H1 (cell line): ENCODE results near the gene RTP2. TPM values are rescaled to one million over a fixed set of nuclear protein-coding genes. Genes with fewer than 3 reads are reported as not detected.
A peak's percentile ranks its signal among the peaks of the same experiment; 100 is the strongest.

ENCODE experiments used
- CTCF ChIA-PET: fragments of 300-600 bp; sonication (Branson Sonifier 250); formaldehyde crosslinking; loops from one replicate; lab custom pipeline; 2021; ENCODE audit not compliant: partially characterized antibody; lab: Charles Lee
- POLR2A ChIA-PET: fragments of 300-600 bp; sonication (Branson Sonifier 250); formaldehyde crosslinking; loops from one replicate; lab custom pipeline; 2021; ENCODE audit warnings: inconsistent platforms; ENCODE audit not compliant: partially characterized antibody; lab: Charles Lee
- DNase-seq, 2 experiments: peaks; one replicate each; pipeline versions ENCODE4 v3.0.0 to v3.0.0-alpha.2; 2010 to 2022; ENCODE audit warnings: low spot score in 2 of 2, low read depth in 1 of 2, mixed read lengths in 1 of 2
- FAIRE-seq: peaks from 2 replicates; lab custom pipeline; 2011; peaks lifted over from hg19 to GRCh38; lab: Jason Lieb, UNC
- H2AFZ ChIP-seq: 2 replicates; pipeline ENCODE4 v1.8.1; 2012; ENCODE audit warnings: low read length, inconsistent platforms
- H2AK5ac ChIP-seq: 2 replicates; pipeline ENCODE4 v1.6.1; 2013; ENCODE audit warnings: low read depth, low read length
- H2BK120ac ChIP-seq: replicated peaks from 2 replicates; pipeline ENCODE3; 2013; ENCODE audit warnings: low read depth, low read length, inconsistent platforms
- H2BK12ac ChIP-seq: 2 replicates; pipeline ENCODE4 v1.6.1; 2013; ENCODE audit warnings: low read depth, low read length
- H2BK15ac ChIP-seq: 2 replicates; pipeline ENCODE4 v1.6.1; 2013; ENCODE audit warnings: low read length
- H2BK20ac ChIP-seq: 2 replicates; pipeline ENCODE4 v1.6.1; 2013; ENCODE audit warnings: low read length
- H2BK5ac ChIP-seq: 2 replicates; pipeline ENCODE4 v1.6.1; 2013; ENCODE audit warnings: low read depth, low read length
- H3K14ac ChIP-seq: 2 replicates; pipeline ENCODE4 v1.6.1; 2013; ENCODE audit warnings: inconsistent platforms; ENCODE audit not compliant: insufficient read length
- H3K18ac ChIP-seq: 2 replicates; pipeline ENCODE4 v1.6.1; 2013; ENCODE audit warnings: low read length; ENCODE audit errors: extremely low read depth
- H3K23ac ChIP-seq: 2 replicates; pipeline ENCODE4 v1.6.1; 2013; ENCODE audit warnings: inconsistent platforms; ENCODE audit not compliant: insufficient read length
- H3K23me2 ChIP-seq: 2 replicates; pipeline ENCODE4 v1.6.1; 2013; ENCODE audit warnings: low read depth, low read length
- H3K27ac ChIP-seq: 2 replicates; pipeline ENCODE4 v1.6.1; 2011; ENCODE audit warnings: low read depth, low read length, inconsistent platforms
- H3K27me3 ChIP-seq, 4 experiments: replicated peaks in 1 of 4; 1 replicate in 1 of 4; 2 replicates in 3 of 4; pipeline versions ENCODE4 v1.6.1 to v1.8.1; 2011 to 2013; ENCODE audit warnings: low read length in 3 of 4, mild to moderate bottlenecking in 3 of 4, inconsistent platforms in 2 of 4, mixed read lengths in 2 of 4, moderate library complexity in 1 of 4; ENCODE audit not compliant: control insufficient read depth in 3 of 4, insufficient read depth in 3 of 4; ENCODE audit errors: extremely low read depth in 1 of 4
- H3K36me3 ChIP-seq, 4 experiments: 2 replicates each; pipeline versions ENCODE4 v1.6.1 to v1.8.1; 2011 to 2013; ENCODE audit warnings: mild to moderate bottlenecking in 4 of 4, low read length in 3 of 4, moderate library complexity in 2 of 4, control low read depth in 1 of 4, inconsistent platforms in 1 of 4; ENCODE audit not compliant: insufficient read depth in 4 of 4, control insufficient read depth in 2 of 4
- H3K4ac ChIP-seq: replicated peaks from 2 replicates; pipeline ENCODE3; 2013; ENCODE audit warnings: low read length, low read depth, mixed read lengths, inconsistent platforms; ENCODE audit not compliant: insufficient read length
- H3K4me1 ChIP-seq, 4 experiments: replicated peaks in 1 of 4; 1 replicate in 1 of 4; 2 replicates in 3 of 4; pipeline versions ENCODE4 v1.6.1 to v1.8.1; 2011 to 2013; ENCODE audit warnings: low read length in 3 of 4, inconsistent platforms in 2 of 4, mixed read lengths in 1 of 4; ENCODE audit not compliant: insufficient read depth in 4 of 4, control insufficient read depth in 3 of 4
- H3K4me2 ChIP-seq, 2 experiments: 2 replicates each; pipeline versions ENCODE4 v1.6.1 to v1.8.1; 2011 to 2013; ENCODE audit warnings: low read depth in 2 of 2, low read length in 2 of 2, control low read depth in 1 of 2, inconsistent platforms in 1 of 2, mild to moderate bottlenecking in 1 of 2; ENCODE audit not compliant: insufficient read depth in 1 of 2
- H3K4me3 ChIP-seq, 4 experiments: fragments of 200-600, 300-600 bp in 1 of 4; sonication (generic), shearing (Covaris generic), sonication (Bioruptor Twin) in 1 of 4; 2 replicates each; pipeline versions ENCODE4 v1.5.1 to v1.8.1; 2011 to 2016; ENCODE audit warnings: low read length in 4 of 4, low read depth in 3 of 4, control low read depth in 2 of 4, inconsistent platforms in 2 of 4, mild to moderate bottlenecking in 2 of 4, mixed read lengths in 1 of 4, moderate library complexity in 1 of 4; ENCODE audit not compliant: insufficient read depth in 2 of 4; ENCODE audit errors: extremely low read depth in 1 of 4
- H3K56ac ChIP-seq: replicated peaks from 2 replicates; pipeline ENCODE3; 2013; ENCODE audit warnings: low read depth, mild to moderate bottlenecking, mixed read lengths, low read length, inconsistent platforms; ENCODE audit not compliant: insufficient read length
- H3K79me1 ChIP-seq: 2 replicates; pipeline ENCODE4 v1.6.1; 2013; ENCODE audit warnings: low read depth, low read length, control low read depth
- H3K79me2 ChIP-seq, 2 experiments: 2 replicates each; pipeline versions ENCODE4 v1.6.1 to v1.8.1; 2012 to 2013; ENCODE audit warnings: low read length in 2 of 2, mild to moderate bottlenecking in 2 of 2, inconsistent platforms in 1 of 2; ENCODE audit not compliant: insufficient read depth in 2 of 2, control insufficient read depth in 1 of 2
- H3K9ac ChIP-seq, 4 experiments: replicated peaks in 1 of 4; 1 replicate in 1 of 4; 2 replicates in 3 of 4; pipeline versions ENCODE4 v1.6.1 to v1.8.1; 2011 to 2013; ENCODE audit warnings: low read depth in 3 of 4, low read length in 3 of 4, control low read depth in 2 of 4, mild to moderate bottlenecking in 2 of 4, moderate library complexity in 2 of 4, inconsistent platforms in 1 of 4; ENCODE audit errors: extremely low read depth in 1 of 4
- H3K9me3 ChIP-seq, 2 experiments: 2 replicates each; pipeline versions ENCODE4 v1.6.1 to v1.8.1; 2012 to 2013; ENCODE audit warnings: mild to moderate bottlenecking in 2 of 2, moderate library complexity in 2 of 2, control low read depth in 1 of 2, inconsistent platforms in 1 of 2, low read depth in 1 of 2, low read length in 1 of 2, mixed read lengths in 1 of 2; ENCODE audit not compliant: insufficient read depth in 2 of 2
- H4K20me1 ChIP-seq, 2 experiments: replicated peaks in 1 of 2; 2 replicates each; pipeline versions ENCODE3 to v1.8.1; 2011 to 2013; ENCODE audit warnings: inconsistent platforms in 2 of 2, low read length in 2 of 2, mild to moderate bottlenecking in 1 of 2; ENCODE audit not compliant: insufficient read depth in 2 of 2, control insufficient read depth in 1 of 2
- H4K5ac ChIP-seq: 2 replicates; pipeline ENCODE4 v1.6.1; 2013; ENCODE audit warnings: low read length, low read depth, mixed read lengths, inconsistent platforms; ENCODE audit not compliant: insufficient read length
- H4K8ac ChIP-seq: 2 replicates; pipeline ENCODE4 v1.8.0; 2013; ENCODE audit warnings: mild to moderate bottlenecking, moderate library complexity, low read length, inconsistent platforms; ENCODE audit not compliant: insufficient read depth; ENCODE audit errors: extremely low read depth
- H4K91ac ChIP-seq: replicated peaks from 2 replicates; pipeline ENCODE3; 2013; ENCODE audit warnings: low read length, mixed read lengths, inconsistent platforms; ENCODE audit not compliant: insufficient read length
- CEBPB ChIP-seq: IDR thresholded peaks from 2 replicates; pipeline ENCODE4 v1.6.1; 2012; ENCODE audit warnings: low read depth, low read length
- CHD1 ChIP-seq: IDR thresholded peaks from 2 replicates; pipeline ENCODE4 v1.6.1; 2012; ENCODE audit warnings: low read depth, low read length, improper control_type of control experiment
- KDM1A ChIP-seq: fragments of 200-600, 300-600 bp; sonication (generic); IDR thresholded peaks from 2 replicates; pipeline ENCODE4 v1.7.1; 2016; ENCODE audit warnings: mild to moderate bottlenecking, low read length, borderline replicate concordance
- KDM4A ChIP-seq: IDR thresholded peaks from one replicate; pipeline ENCODE4 v1.7.1; 2012; ENCODE audit warnings: low read depth, mild to moderate bottlenecking, moderate library complexity, low read length, inconsistent platforms; ENCODE audit not compliant: severe bottlenecking
- POLR2AphosphoS5 ChIP-seq: IDR thresholded peaks from 2 replicates; pipeline ENCODE4 v1.6.1; 2011; ENCODE audit warnings: low read depth, low read length
- RXRA ChIP-seq: IDR thresholded peaks from 2 replicates; pipeline ENCODE4 v1.6.1; 2011; ENCODE audit warnings: low read depth, mild to moderate bottlenecking, low read length, moderate library complexity; ENCODE audit not compliant: insufficient read depth
- SP2 ChIP-seq: IDR thresholded peaks from 2 replicates; pipeline ENCODE4 v1.6.1; 2012; ENCODE audit warnings: mild to moderate bottlenecking, low read length, inconsistent platforms
- WGBS, 2 experiments: shearing (Covaris generic) in 1 of 2; methylation state at CpG; one replicate each; pipeline versions ENCODE4 v1.1.6 to v1.1.7; 2013 to 2015; ENCODE audit warnings: low lambda C conversion rate in 2 of 2, mixed read lengths in 2 of 2, inconsistent platforms in 1 of 2, low coverage in 1 of 2, missing lambda C conversion rate in 1 of 2; ENCODE audit not compliant: insufficient replicate concordance in 2 of 2, insufficient coverage in 1 of 2, insufficient read length in 1 of 2; ENCODE audit errors: extremely low coverage in 1 of 2, missing lambda C conversion rate in 1 of 2; 5-methylcytosine and 5-hydroxymethylcytosine counted together
- polyA plus RNA-seq, 7 experiments: library from polyadenylated mRNA; depleted of rRNA in 3 of 7; stranded (reverse) in 5 of 7; unstranded in 2 of 7; fragments of >200 nt in 5 of 7; fragments of 200-250 nt in 2 of 7; gene quantifications; 1 replicate in 5 of 7; 2 replicates in 1 of 7; 4 replicates in 1 of 7; pipeline versions ENCODE4 v1.2.1 to v1.2.3, GENCODE V29; 2011 to 2013; ENCODE audit warnings: missing spikeins in 2 of 7, mixed read lengths in 2 of 7
- total RNA-seq: library from RNA; stranded (reverse); fragmentation: NEBNext Ultra II Directional; extraction: Animal tissue kit (Norgen Biotek cat#: 25700); gene quantifications from 2 replicates; pipeline ENCODE4 v1.2.1, GENCODE V29; 2021
- TF ChIP-seq, protein P1 (sequence below), 3 experiments: IDR thresholded peaks; 1 replicate in 2 of 3; 2 replicates in 1 of 3; pipeline versions ENCODE4 v1.5.1 to v1.6.1; 2011; ENCODE audit warnings: low read length in 3 of 3, mild to moderate bottlenecking in 3 of 3, inconsistent platforms in 2 of 3, low read depth in 1 of 3, moderate library complexity in 1 of 3; ENCODE audit not compliant: insufficient read depth in 1 of 3; ENCODE audit errors: control extremely low read depth in 1 of 3

Gene RTP2
- total and polyA plus RNA-seq, 2 of the 8 experiments (the other 6 are each of a cell fraction or from before 2014, with no cell fraction given), result not detected

DNA sequence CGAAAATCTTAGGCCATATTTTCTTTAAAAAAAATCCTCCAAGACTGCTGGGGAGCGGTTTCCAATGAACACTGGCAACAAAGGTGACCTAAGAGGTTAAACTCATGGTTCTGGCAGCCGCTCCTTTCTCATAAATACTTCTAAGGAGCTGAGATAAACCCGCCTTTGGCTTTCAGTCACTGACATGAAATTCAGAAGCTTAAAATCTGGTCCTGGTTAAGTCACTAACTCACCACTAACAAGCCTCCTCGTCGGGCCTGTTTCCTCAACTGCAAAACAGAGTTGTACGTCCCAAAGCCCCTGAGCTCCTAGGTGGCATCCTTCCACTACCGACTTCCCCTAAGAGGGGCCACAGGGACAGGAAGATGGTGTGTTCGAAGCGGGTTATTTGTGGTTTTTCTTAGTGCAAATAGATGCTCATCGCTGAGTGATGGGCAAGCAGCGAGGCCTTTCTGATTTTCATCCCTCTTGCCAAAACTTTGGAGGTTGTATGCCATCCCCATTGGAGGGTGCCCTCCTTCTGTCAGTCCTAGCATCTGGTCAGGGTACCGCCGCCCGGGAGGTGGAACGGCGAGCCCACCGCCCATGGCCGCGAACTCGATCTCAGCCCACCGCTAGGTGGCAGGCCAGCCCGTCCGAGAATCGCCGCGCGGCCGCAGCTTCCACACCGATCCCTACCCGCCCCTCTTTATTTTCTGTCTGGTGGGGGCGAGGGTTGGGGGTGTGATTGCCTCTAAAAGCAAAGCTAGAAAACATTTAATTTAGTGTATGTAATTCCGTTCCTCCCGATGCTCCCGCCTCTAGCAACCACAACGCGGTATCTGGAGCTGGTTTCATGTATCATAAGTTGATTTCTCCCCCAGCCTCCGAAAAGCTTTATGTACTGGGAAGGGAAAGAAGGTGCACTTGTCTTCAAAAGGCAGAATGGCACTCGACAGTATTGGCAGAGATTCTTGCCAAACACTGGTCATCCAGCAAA, 38.4 kb upstream of the RTP2 start:
- Histone ChIP-seq H3K79me2 (peaks cover 0 to 12% of the 10 kb centered on the region in 2 experiments; a peak in 1 of 4 replicates), H3K4me1 (peaks cover 0 to 19% (median 8%) of the 10 kb centered on the region in 4 experiments; a peak in 5 of 7 replicates), H3K27me3 (peaks cover 0 to 16% (median 7%) of the 10 kb centered on the region in 4 experiments; a peak in 3 of 7 replicates), H4K5ac (no peak overlapping the region), H3K9ac (peak overlapping the region in 1 of 4 experiments; percentile 33; a peak in 2 of 7 replicates), H2AK5ac (no peak overlapping the region), H3K4ac (no peak overlapping the region), H3K79me1 (no peaks in the 10 kb centered on the region), H3K23ac (no peak overlapping the region), H4K8ac (no peak overlapping the region), H2BK15ac (no peak overlapping the region), H3K27ac (no peak overlapping the region), H3K18ac (0 out of 2 replicates have a peak overlapping the region, but pooled peaks have one; percentile 39), H3K9me3 (no peaks in the 10 kb centered on the region), H3K4me3 (peak overlapping the region; percentile 47 to 89 (median 83)), H4K20me1 (no peaks in the 10 kb centered on the region), H2AFZ (peak overlapping the region; percentile 79), H3K14ac (no peak overlapping the region), H3K36me3 (no peaks in the 10 kb centered on the region), H2BK5ac (no peak overlapping the region), H2BK12ac (0 out of 2 replicates have a peak overlapping the region, but pooled peaks have one; percentile 20), H3K56ac (no peak overlapping the region), H3K4me2 (peak overlapping the region; percentile 90 to 94), H2BK20ac (no peak overlapping the region; the same call in 1 of the 2 replicates), H2BK120ac (no peak overlapping the region), H3K23me2 (peaks cover 35% of the 10 kb centered on the region), H4K91ac (no peak overlapping the region)
- POLR2A ChIA-PET, result interaction anchor here (0.7 to 3.3 kb wide), 10 partner anchors 8 to 1215 kb away, joined by 3 to 15 read pairs (median 4); partner anchors contain the start of gene LPP
- CTCF ChIA-PET, result interaction anchor here (0.5 to 6.4 kb wide), 142 partner anchors 9 to 1408 kb away, joined by 3 to 107 read pairs (median 4); partner anchors contain the start of gene LPP
- FAIRE-seq (no peak), DNase-seq (peak in 1 of 2 experiments; percentile 90)
- 9% methylated on average over 39 of the region's 39 CpGs; no CpG with 5 or more reads in 1 of the 2 experiments for WGBS, 2 experiments
- TF ChIP-seq RXRA (no peak), KDM4A (no peak), CEBPB (no peak), SP2 (no peak), KDM1A (no peak), CHD1 (no peak), POLR2AphosphoS5 (no peak)
- TF ChIP-seq, protein P1, sequence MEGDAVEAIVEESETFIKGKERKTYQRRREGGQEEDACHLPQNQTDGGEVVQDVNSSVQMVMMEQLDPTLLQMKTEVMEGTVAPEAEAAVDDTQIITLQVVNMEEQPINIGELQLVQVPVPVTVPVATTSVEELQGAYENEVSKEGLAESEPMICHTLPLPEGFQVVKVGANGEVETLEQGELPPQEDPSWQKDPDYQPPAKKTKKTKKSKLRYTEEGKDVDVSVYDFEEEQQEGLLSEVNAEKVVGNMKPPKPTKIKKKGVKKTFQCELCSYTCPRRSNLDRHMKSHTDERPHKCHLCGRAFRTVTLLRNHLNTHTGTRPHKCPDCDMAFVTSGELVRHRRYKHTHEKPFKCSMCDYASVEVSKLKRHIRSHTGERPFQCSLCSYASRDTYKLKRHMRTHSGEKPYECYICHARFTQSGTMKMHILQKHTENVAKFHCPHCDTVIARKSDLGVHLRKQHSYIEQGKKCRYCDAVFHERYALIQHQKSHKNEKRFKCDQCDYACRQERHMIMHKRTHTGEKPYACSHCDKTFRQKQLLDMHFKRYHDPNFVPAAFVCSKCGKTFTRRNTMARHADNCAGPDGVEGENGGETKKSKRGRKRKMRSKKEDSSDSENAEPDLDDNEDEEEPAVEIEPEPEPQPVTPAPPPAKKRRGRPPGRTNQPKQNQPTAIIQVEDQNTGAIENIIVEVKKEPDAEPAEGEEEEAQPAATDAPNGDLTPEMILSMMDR (IDR thresholded peaks at IDR 0.05; ENCODE audit: control extremely low read depth in 1 of 3, insufficient read depth in 1 of 3, low read depth in 1 of 3, low read length in 3 of 3), result peak; percentile 81 to 92 (median 85)
